ENCODE results near the gene C8A.
A peak's percentile ranks its signal among the peaks of the same experiment; 100 is the strongest.

The C8A gene

GRCh38 chr1:56816264-56816663, 38.3 kb upstream of the C8A start:
- no peak for DNase-seq (ENCODE audit: low read depth)
- TF ChIP-seq CTCF (IDR thresholded peaks at IDR 0.05; ENCODE audit: low read depth, low read length) (no peak), MAX (IDR thresholded peaks at IDR 0.05; ENCODE audit: low read depth, low read length) (no peak), MYC (IDR thresholded peaks at IDR 0.05; ENCODE audit: low read depth, low read length) (no peak), POLR2A (IDR thresholded peaks at IDR 0.05; ENCODE audit: extremely low read depth, insufficient read length) (no peak)
- no peak overlapping the region for H3K4me3 ChIP-seq (ENCODE audit: low read depth, low read length)

GRCh38 chr1:56816909-56817308, 37.7 kb upstream of the C8A start:
- no peak for DNase-seq (ENCODE audit: low read depth)
- no peak for TF ChIP-seq MYC (IDR thresholded peaks at IDR 0.05; ENCODE audit: low read depth, low read length)
- no peak for TF ChIP-seq CTCF (IDR thresholded peaks at IDR 0.05; ENCODE audit: low read depth, low read length)
- no peak for TF ChIP-seq MAX (IDR thresholded peaks at IDR 0.05; ENCODE audit: low read depth, low read length)
- no peak for TF ChIP-seq POLR2A (IDR thresholded peaks at IDR 0.05; ENCODE audit: extremely low read depth, insufficient read length)
- H3K4me3 ChIP-seq (ENCODE audit: low read depth, low read length), result no peak overlapping the region

- TF ChIP-seq CTCF (IDR thresholded peaks at IDR 0.05; ENCODE audit: low read depth, low read length) (no peak), POLR2A (IDR thresholded peaks at IDR 0.05; ENCODE audit: extremely low read depth, insufficient read length) (no peak), MYC (IDR thresholded peaks at IDR 0.05; ENCODE audit: low read depth, low read length) (no peak), MAX (IDR thresholded peaks at IDR 0.05; ENCODE audit: low read depth, low read length) (no peak)
- H3K4me3 ChIP-seq (ENCODE audit: low read depth, low read length), result no peak overlapping the region
- DNase-seq (ENCODE audit: low read depth), result no peak
Observed at GRCh38 chr1:56817716-56818463, 36.7 kb upstream of the C8A start.

- H3K4me3 ChIP-seq (ENCODE audit: low read depth, low read length), result no peak within 1 kb of the TSS
- no peak for DNase-seq (ENCODE audit: low read depth)
- TF ChIP-seq MAX (IDR thresholded peaks at IDR 0.05; ENCODE audit: low read depth, low read length), result no peak
- TF ChIP-seq MYC (IDR thresholded peaks at IDR 0.05; ENCODE audit: low read depth, low read length), result no peak
- TF ChIP-seq CTCF (IDR thresholded peaks at IDR 0.05; ENCODE audit: low read depth, low read length), result no peak
- TF ChIP-seq POLR2A (IDR thresholded peaks at IDR 0.05; ENCODE audit: extremely low read depth, insufficient read length), result no peak
Observed at GRCh38 chr1:56819387-56819899, 35.2 kb upstream of the C8A start, which contains the start of gene FYB2. FYB2 (minus strand) TSS chr1:56819404; CDS start chr1:56819290, 114 bp downstream.

GRCh38 chr1:56820755-56821461, 33.7 kb upstream of the C8A start:
- TF ChIP-seq MYC (IDR thresholded peaks at IDR 0.05; ENCODE audit: low read depth, low read length) (no peak), CTCF (IDR thresholded peaks at IDR 0.05; ENCODE audit: low read depth, low read length) (peak; percentile 90)
- no peak overlapping the region for H3K4me3 ChIP-seq (ENCODE audit: low read depth, low read length)
- DNase-seq (ENCODE audit: low read depth), result peak; percentile 63
